ENCODE data around the gene TRAF7. TPM values are rescaled to one million over a fixed set of nuclear protein-coding genes. Genes with fewer than 3 reads are reported as not detected.

Gene TRAF7
- total and polyA plus RNA-seq, 2 of the 8 experiments (the other 6 are each of a cell fraction or from before 2014, with no cell fraction given), result 96.8 to 148 TPM

DNA sequence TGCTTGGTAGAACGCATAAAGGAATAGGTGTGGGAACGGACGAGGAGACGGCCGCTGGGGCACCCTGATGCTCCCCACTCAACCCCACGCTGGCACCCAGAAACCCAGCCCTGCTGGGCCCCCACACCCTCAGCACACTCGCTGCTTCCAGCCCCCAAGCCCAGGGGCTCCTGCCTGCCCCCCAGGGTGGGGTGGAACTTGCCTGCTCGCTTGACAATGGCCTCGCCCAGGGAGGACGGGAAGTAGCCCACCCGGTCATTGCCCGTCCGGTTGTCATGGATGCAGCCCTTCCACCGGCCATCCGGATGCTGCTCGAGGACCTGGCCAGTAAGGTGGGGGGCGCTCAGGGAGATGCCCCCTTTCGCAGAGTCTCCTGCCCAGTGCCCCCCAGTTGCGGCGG lies 30.9 kb downstream of the TRAF7 start (continued):
- TF ChIP-seq, protein P1, sequence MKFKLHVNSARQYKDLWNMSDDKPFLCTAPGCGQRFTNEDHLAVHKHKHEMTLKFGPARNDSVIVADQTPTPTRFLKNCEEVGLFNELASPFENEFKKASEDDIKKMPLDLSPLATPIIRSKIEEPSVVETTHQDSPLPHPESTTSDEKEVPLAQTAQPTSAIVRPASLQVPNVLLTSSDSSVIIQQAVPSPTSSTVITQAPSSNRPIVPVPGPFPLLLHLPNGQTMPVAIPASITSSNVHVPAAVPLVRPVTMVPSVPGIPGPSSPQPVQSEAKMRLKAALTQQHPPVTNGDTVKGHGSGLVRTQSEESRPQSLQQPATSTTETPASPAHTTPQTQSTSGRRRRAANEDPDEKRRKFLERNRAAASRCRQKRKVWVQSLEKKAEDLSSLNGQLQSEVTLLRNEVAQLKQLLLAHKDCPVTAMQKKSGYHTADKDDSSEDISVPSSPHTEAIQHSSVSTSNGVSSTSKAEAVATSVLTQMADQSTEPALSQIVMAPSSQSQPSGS (IDR thresholded peaks at IDR 0.05; ENCODE audit: low read length), result no peak
- no peak for TF ChIP-seq BACH1 (IDR thresholded peaks at IDR 0.05; ENCODE audit: low read length)
